ENCODE results near the gene GABRR1.
"Not testable (repeated sequence)": the region's sequence is repeated elsewhere in the genome, so short reads cannot be mapped to it uniquely, and the experiment has no call there.

The GABRR1 gene

DNA sequence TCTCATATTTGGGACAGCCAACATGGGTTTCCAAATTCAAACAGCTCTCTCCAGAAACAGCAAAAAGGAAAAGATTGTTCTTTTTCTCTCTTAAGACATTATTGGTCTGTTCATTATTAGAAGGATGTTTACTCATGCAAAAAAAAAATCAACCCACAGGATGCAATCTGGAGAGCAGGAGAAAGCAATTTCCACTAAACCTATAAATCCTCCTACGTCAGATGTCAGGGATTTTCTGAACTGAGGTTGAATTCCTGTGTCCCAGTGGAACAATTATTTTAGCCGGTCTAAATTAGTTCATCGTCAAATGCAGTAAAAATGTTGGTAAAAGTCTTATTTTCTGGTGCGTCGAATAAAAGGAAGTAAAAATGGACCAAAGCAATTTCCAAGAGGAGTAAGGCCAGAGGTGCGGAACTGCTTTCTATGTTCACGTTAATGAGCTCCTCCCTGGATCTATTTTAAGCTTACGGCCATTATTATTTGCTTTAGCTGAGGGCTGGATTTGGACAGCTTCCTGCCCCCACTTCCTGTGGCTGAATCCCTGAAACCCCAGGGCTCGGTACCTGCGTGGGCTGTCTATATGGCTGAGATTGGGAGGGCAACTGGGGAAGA is at the start of gene GABRR1:
Gene GABRR1 (minus strand): TSS at position 60 of the 612 bp plus-strand sequence. CDS start 36 bp downstream, at position 24.
- DNase-seq (ENCODE audit: low spot score), result no peak

DNA sequence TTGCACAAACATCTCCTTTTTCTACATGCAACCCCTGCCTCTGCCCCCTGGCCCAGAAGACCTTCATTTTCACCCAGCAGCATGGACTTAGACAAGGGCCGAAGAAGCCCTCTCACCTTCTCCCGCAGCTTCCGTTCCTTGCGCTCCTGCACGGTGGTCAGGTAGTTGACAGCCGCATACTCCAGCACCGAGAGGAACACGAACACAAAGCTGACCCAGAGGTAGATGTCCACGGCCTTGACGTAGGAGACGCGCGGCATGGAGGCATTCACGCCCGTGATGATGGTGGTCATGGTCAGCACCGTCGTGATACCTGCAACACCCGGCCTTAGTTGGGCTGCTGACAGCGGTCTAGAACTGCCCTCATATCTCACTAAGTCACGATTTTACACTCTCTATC is 47.1 kb upstream of the GABRR1 start:
- DNase-seq (ENCODE audit: low spot score), result no peak

DNA sequence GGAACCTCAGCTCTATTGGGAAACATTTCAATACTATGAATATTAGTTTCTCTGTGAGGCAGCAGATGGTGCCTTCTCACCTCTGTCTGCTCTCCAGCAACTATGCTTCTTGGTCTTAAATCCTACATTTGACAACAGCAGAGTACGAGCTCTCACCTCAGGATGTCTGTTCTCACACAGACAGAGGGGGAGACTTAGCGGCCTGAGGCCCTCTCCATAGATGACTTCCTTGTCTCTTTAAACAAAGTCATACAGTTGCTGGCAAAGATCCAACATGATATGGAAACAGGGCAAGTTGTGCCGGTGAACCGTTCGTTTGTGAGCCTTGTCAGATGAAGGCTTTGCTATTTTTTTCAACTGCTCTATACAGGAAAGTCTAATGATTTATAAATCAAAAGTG is 43.7 kb upstream of the GABRR1 start:
- DNase-seq (ENCODE audit: low spot score), result no peak

DNA sequence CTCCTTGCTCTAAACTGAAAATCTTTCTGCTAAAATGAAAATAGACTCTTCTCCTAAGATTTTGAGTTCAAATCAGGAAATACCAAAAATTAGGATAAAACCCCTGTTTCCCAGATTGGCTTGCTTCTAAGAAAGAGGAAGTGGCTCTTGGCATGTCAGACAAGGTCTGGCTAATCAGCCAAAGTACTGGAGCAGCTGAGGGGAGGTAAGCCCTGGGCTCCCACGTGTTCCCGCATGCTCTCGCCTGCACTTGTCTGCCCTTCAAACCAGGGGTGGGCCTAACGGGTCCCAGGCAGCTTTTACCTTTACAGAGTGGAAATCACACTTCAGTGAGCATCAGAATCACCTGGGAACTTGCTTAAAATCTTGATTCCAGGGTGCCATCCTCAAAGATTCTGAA is 43.2 kb upstream of the GABRR1 start:
- DNase-seq (ENCODE audit: low spot score), result no peak

DNA sequence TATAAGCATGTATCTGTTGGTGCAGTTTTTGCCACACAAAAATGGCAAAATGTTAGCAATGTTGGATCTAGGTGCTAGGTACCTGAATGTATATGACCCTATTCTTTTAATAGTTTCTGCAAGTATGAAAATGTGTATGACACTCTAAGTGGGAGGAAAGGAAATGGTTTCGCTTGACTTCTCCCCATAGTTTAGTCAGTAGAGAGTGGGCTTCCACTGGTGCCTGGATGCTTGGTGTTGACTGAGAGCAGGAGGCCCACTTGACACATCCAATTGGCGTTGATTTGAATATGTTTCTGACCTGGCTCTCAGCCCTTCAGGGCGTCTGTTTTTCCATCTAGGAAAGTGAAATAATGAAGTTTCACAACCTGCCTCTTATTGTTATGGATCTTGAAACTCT is 41.8 kb upstream of the GABRR1 start:
- no peak for DNase-seq (ENCODE audit: low spot score)

DNA sequence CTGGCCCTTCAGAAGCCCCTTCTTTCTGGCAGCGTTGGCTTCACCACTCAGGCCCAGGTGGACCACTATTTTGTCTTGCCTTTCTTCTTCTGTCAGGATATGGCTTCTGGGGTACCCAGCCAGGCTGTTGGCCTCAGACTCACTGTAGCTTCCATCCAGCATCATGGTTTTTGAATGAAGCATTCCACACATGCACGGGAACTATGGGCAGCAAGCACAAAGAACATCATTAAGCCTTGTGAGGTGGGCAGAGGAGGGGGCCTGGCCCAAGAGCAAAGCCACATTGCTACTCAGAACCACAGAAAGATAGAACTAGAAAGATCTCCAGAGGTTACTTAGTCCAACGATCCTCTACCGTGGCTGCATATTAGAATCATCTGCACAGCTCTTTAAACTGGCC is 40.6 kb upstream of the GABRR1 start:
- DNase-seq (ENCODE audit: low spot score), result no peak

GRCh38 chr6:89257346-89257745 is 40.2 kb upstream of the GABRR1 start:
- no peak for DNase-seq (ENCODE audit: low spot score)

GRCh38 chr6:89255417-89255816 is 38.3 kb upstream of the GABRR1 start:
- no peak for DNase-seq (ENCODE audit: low spot score)

DNA sequence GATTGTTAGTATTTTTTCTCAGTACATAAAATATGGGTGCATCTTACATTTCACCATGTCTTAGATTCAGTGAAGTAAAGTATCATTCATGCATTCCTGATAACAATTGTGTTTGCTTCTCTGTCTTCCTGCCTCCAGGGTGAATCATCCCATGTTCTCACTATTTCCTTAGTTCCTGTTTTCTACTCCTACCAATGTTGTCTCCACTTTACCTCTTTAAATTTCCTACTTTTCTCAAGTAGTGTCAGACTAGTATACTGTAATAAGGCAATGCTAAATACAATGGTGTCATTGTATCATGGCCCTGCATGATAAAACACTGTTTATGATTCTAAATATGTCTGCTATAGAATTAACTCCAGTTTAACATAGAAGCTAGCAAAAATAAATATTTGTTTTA is 37.4 kb upstream of the GABRR1 start:
- peak; percentile 59 for DNase-seq (ENCODE audit: low spot score)

DNA sequence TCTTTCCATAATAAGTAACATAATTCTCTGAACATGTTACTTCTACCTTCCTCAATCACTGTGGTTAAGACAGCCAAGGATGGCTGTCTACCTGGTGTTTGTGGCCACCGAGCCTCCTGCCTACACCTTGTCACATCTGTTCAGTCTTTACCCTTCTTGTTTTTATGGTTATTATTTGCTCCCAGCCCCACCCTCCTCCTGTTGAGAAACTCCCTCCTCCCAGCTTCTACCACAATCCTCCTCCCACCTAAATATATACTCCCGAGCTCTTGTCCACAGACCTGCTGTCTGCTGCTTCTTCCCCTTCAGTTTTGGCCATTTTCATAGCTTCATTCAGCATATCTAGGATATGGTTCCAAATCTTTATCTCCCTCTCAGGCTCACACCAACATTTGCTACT is 35.7 kb upstream of the GABRR1 start:
- no peak for DNase-seq (ENCODE audit: low spot score)

DNA sequence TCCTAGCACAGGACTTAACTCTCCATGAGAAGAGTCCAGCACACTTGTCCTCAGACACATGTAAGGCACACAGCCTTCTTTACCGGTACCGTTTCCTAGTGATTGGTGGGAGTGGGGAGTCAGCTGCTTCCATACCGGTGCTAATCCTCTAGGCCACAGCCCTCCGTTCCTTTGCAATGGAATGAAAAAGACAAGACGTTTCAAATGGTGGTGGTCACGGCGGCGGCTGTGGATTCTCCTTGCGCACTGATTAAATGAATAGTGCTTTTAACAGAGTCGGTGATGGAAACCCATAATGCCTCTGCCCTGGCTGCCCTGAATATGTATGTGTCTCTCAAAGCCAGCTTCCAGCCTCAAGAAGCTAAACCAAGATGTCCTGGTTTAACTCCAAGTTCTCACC is 34.8 kb upstream of the GABRR1 start:
- no peak for DNase-seq (ENCODE audit: low spot score)

- DNase-seq (ENCODE audit: low spot score), result peak; percentile 69
Observed at GRCh38 chr6:89251170-89251569, 34.0 kb upstream of the GABRR1 start.

- no peak for DNase-seq (ENCODE audit: low spot score)
Observed at GRCh38 chr6:89250239-89250638, 33.1 kb upstream of the GABRR1 start.

- no peak for DNase-seq (ENCODE audit: low spot score)
Observed at GRCh38 chr6:89244241-89244985, 27.3 kb upstream of the GABRR1 start.

- DNase-seq (ENCODE audit: low spot score), result peak; percentile 62
Observed at GRCh38 chr6:89243331-89243629, 26.1 kb upstream of the GABRR1 start.

DNA sequence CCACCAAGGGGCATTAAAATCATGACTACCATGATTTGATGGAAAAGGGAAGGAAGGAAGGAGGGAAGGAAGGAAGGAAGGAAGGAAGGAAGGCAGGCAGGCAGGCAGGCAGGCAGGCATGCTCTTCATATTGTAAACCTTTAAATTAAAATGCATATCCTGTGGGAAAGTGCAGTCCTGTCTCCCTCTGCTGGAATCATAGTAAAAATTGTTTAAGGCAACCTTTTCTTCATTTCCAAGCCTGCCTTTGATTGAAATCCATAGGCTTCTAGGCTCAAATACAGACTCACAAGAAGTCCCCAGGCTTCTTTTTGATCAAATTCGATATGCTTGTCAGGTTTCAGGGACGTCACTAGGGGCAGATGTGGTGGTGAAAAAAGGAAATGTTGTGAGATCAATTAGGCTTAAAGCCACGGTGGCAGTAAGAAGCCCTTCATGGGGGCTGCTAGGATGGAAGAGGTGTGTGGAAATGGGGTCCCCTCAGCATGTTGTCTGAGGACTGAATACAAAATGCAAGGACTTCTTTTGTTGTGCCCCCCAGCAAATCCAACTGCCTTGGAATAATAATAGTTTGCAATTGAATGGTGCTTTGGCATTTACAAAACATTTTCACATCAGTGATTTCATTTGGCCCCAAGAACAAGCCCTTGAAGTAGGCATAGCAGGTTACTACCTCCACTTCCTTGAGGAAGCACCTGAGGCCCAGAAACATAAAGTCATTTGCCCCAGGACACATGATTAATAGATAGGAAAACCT is 25.6 kb upstream of the GABRR1 start:
- DNase-seq (ENCODE audit: low spot score), result peak; percentile 44

- DNase-seq (ENCODE audit: low spot score), result no peak
Observed at GRCh38 chr6:89239338-89239737, 22.2 kb upstream of the GABRR1 start.

- no peak for DNase-seq (ENCODE audit: low spot score)
Observed at GRCh38 chr6:89237158-89237557, 20.0 kb upstream of the GABRR1 start.

DNA sequence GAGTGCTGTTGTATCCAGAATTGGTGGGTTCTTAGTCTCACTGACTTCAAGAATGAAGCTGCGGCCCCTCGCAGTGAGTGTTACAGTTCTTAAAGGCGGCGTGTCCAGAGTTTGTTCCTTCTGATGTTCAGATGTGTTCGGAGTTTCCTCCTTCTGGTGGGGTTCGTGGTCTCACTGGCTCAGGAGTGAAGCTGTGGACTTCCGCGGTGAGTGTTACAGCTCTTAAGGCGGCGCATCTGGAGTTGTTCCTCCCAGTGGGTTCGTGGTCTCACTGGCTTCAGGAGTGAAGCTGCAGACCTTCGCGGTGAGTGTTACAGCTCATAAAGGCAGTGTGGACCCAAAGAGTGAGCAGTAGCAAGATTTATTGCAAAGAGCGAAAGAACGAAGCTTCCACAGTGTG is 16.4 kb upstream of the GABRR1 start:
- DNase-seq (ENCODE audit: low spot score), result not testable (repeated sequence)

DNA sequence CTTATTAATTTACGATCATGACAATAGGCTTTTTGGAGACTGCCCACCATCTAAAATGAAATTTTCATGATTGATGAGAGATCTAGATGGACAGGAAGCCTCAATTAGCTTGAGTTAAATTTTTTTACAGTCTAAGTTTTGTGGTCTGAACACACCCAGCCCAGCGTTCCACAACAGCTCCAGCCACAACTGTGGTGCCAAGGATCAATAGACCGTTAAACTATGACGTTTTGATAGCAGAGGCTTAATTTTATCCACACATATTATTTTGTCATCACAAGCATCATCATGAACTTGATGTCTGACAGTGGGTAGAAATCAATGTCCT is 5.5 kb upstream of the GABRR1 start:
- DNase-seq (ENCODE audit: low spot score), result no peak

DNA sequence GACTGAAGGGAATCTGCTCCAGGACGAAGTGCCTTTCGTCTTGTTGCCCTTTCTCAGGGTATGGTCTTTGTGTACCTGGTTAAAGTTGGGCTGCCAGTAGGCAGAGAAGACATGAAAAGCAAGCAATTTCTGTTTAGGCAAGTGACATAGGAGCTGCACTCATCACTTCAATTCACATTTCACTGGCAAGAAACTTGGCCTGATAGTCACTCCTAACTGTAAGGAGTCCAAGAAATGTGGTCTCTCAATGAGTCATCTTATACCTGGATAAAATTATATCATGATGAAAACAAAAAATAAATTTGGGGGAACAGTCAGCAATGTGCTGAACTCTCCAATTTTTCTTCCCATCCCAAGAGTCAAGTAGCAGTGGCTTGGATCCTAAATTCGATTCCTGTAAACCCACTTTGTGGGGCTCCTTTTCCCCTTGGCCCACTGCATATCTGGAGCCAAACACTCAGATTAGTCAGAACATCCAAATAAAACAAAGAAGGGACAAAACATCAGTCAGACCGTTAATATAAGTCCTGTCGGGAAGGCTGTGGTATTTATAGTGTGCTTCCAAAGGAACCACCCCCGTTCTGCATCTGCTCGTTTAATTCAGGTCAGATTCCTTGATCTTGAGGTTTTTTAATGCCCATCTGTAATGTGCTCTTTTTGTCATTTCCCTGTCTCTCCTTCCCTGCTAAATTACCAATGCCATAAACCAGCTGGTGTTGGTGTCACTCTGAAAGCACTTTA is 5.0 kb upstream of the GABRR1 start:
- no peak for DNase-seq (ENCODE audit: low spot score)

DNA sequence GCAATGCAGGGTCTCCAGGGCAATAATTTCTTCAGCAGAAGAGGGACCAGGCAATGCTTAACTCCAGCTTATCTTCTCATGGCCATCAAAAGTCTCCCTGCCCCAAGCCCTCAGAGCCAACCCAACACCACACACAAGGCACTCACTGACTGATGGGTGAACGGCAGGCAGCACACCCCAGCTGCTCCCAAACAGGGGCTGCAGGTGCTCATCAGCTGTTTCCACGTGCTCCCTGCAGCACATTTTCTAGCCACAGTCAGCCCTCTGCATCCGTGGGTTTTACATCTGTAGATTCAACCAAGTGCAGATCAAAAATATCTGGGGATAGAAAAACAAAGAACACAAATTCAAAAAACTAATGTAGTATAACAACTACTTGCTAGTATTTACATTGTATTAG is 4.0 kb upstream of the GABRR1 start:
- DNase-seq (ENCODE audit: low spot score), result no peak

DNA sequence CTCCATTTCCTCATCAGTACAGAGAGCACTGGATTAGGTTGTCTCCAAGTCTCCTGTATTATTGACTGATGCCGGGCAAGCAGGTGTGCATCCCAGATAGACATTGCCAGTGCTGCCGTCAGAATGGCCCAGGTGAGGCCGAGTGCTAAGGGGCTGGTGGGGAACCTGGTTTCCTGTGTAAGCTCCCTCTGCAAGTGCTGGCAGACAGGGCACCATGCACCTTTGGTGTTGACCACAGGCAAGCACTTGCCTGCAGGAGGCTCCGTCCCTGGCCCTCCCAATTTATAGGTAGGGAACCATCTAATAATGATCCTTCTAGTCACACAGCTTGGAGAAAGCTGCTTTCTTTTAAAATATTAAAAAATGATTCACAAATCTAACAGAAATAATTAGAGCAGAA is 747 bp downstream of the GABRR1 start:
- no peak for DNase-seq (ENCODE audit: low spot score)

Measured in kidney tubule cell (primary cell).